ENCODE measurements around the gene SH2D4B. TPM values are rescaled to one million over a fixed set of nuclear protein-coding genes. Genes with fewer than 3 reads are reported as not detected.

The SH2D4B gene
- total RNA-seq, 2 experiments from 2014 or later: 0.05 to 0.10 TPM

- peak; percentile 86 for DNase-seq
- peaks cover 99% of the 10 kb centered on the region for H3K4me1 Mint-ChIP-seq (ENCODE audit: low read depth)
- H3K4me3 Mint-ChIP-seq: peak overlapping the region; percentile 53
- H3K36me3 Mint-ChIP-seq (ENCODE audit: low read depth): peaks cover 27% of the 10 kb centered on the region
- intact Hi-C loops (cut with micrococcal nuclease): loop anchor here (1.0 kb wide), 1 partner anchor 40 kb away; no protein-coding TSS in a partner anchor
- no peaks in the 10 kb centered on the region for H3K27me3 Mint-ChIP-seq (ENCODE audit: low read depth)
- peaks cover 9% of the 10 kb centered on the region for H3K9me3 Mint-ChIP-seq
- CTCF ChIA-PET: interaction anchor here (0.6 to 21.2 kb wide), 8 partner anchors 10 to 122 kb away, joined by 3 to 916 read pairs (median 8); partner anchors contain the start of gene TSPAN14
- peak overlapping the region; percentile 97 for H3K27ac Mint-ChIP-seq
These were observed 38.6 kb upstream of the SH2D4B start for GRCh38 chr10:80498833-80499741.

DNA sequence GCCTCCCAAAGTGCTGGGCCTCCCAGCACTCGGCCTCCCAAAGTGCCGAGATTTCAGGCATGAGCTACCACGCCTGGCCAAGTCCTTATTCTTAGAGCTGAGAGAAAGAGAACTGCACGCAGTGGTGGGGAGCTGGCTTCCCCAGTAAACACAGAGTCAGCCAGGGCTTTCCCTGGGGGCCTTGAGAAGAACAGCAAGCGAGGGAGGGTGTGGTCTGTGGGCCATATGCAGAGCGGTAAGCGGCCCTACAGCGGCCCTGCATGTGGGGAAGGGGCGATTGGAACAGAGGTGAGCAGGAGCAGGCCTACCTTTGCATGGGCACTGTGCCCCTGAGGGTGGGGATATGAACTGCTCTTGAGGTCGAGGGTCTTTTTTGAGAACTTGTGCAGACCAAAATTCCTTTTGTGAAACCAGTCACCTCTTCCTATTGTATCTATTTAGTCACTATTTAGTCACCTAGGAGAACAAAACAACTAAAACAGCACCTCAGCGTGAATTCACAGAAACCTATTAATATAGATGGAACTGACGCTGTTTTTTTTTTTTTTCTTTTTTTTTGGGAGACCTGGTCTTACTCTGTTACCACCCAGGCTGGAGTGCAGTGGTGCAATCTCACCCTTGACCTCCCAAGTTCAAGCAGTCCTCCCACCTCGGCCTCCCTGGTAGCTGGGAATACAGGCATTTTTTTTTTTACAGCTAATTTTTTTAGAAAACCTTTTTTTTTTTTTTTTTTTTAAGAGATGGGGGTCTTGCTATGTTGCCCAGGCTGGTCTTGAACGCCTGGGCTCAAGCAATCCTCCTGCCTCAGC lies 36.9 kb upstream of the SH2D4B start:
- peak; percentile 73 for DNase-seq
- peaks cover 99% of the 10 kb centered on the region for H3K4me1 Mint-ChIP-seq (ENCODE audit: low read depth)
- peaks cover 23% of the 10 kb centered on the region for H3K36me3 Mint-ChIP-seq (ENCODE audit: low read depth)
- peak overlapping the region; percentile 45 for H3K4me3 Mint-ChIP-seq
- peaks cover 9% of the 10 kb centered on the region for H3K9me3 Mint-ChIP-seq
- H3K27ac Mint-ChIP-seq: peak overlapping the region; percentile 97
- intact Hi-C loops (cut with micrococcal nuclease): loop anchor here (1.0 kb wide), 3 partner anchors 7 to 28 kb away; no protein-coding TSS in a partner anchor
- CTCF ChIA-PET: interaction anchor here (1.2 to 21.2 kb wide), 4 partner anchors 12 to 51 kb away, joined by 4 to 916 read pairs (median 201); partner anchors contain the start of gene TSPAN14
- no peaks in the 10 kb centered on the region for H3K27me3 Mint-ChIP-seq (ENCODE audit: low read depth)

- Mint-ChIP-seq H3K4me1 (ENCODE audit: low read depth) (peaks cover 92% of the 10 kb centered on the region), H3K4me3 (no peak overlapping the region), H3K36me3 (ENCODE audit: low read depth) (peaks cover 18% of the 10 kb centered on the region), H3K9me3 (peaks cover 6% of the 10 kb centered on the region), H3K27me3 (ENCODE audit: low read depth) (no peaks in the 10 kb centered on the region), H3K27ac (peak overlapping the region; percentile 97)
- CTCF ChIA-PET: interaction anchor here (1.2 to 21.2 kb wide), 5 partner anchors 10 to 52 kb away, joined by 4 to 916 read pairs (median 165); partner anchors contain the start of gene TSPAN14
- no peak for DNase-seq
- intact Hi-C loops (cut with micrococcal nuclease): loop anchor here (1.0 kb wide), 1 partner anchor 8 kb away; no protein-coding TSS in a partner anchor
These were observed 36.3 kb upstream of the SH2D4B start for GRCh38 chr10:80501381-80501912.

- H3K4me1 Mint-ChIP-seq (ENCODE audit: low read depth): peaks cover 86% of the 10 kb centered on the region
These were observed 35.7 kb upstream of the SH2D4B start for GRCh38 chr10:80501913-80502521.

GRCh38 chr10:80502621-80503583 lies 34.8 kb upstream of the SH2D4B start:
- peaks cover 77% of the 10 kb centered on the region for H3K4me1 Mint-ChIP-seq (ENCODE audit: low read depth)
- intact Hi-C loops (cut with micrococcal nuclease): no loop called here
- CTCF ChIA-PET: interaction anchor here (0.8 to 21.2 kb wide), 7 partner anchors 9 to 119 kb away, joined by 4 to 916 read pairs (median 21); partner anchors contain the start of genes PRXL2A and TSPAN14
- H3K36me3 Mint-ChIP-seq (ENCODE audit: low read depth): peaks cover 13% of the 10 kb centered on the region
- H3K27ac Mint-ChIP-seq: peak overlapping the region; percentile 97
- H3K4me3 Mint-ChIP-seq: no peak overlapping the region
- no peaks in the 10 kb centered on the region for H3K9me3 Mint-ChIP-seq
- no peaks in the 10 kb centered on the region for H3K27me3 Mint-ChIP-seq (ENCODE audit: low read depth)
- DNase-seq: no peak

More at GRCh38 chr10:80501913-80502521, 35.7 kb upstream of the SH2D4B start:
- H3K27me3 Mint-ChIP-seq (ENCODE audit: low read depth): no peaks in the 10 kb centered on the region
- CTCF ChIA-PET: interaction anchor here (0.8 to 21.2 kb wide), 6 partner anchors 10 to 71 kb away, joined by 4 to 916 read pairs (median 89); partner anchors contain the start of gene TSPAN14
- H3K36me3 Mint-ChIP-seq (ENCODE audit: low read depth): peaks cover 13% of the 10 kb centered on the region
- no peaks in the 10 kb centered on the region for H3K9me3 Mint-ChIP-seq
- H3K27ac Mint-ChIP-seq: peak overlapping the region; percentile 97
- no peak for DNase-seq
- no peak overlapping the region for H3K4me3 Mint-ChIP-seq
- intact Hi-C loops (cut with micrococcal nuclease): loop anchor here (1.0 kb wide), 1 partner anchor 9 kb away; no protein-coding TSS in a partner anchor

- intact Hi-C loops (cut with micrococcal nuclease): no loop called here
- H3K4me1 Mint-ChIP-seq (ENCODE audit: low read depth): peaks cover 70% of the 10 kb centered on the region
- DNase-seq: no peak
- CTCF ChIA-PET: interaction anchor here (2.3 to 21.2 kb wide), 6 partner anchors 15 to 126 kb away, joined by 9 to 916 read pairs (median 94); partner anchors contain the start of genes PRXL2A and TSPAN14
- H3K36me3 Mint-ChIP-seq (ENCODE audit: low read depth): peaks cover 13% of the 10 kb centered on the region
- H3K4me3 Mint-ChIP-seq: no peak overlapping the region
- no peaks in the 10 kb centered on the region for H3K9me3 Mint-ChIP-seq
- H3K27me3 Mint-ChIP-seq (ENCODE audit: low read depth): no peaks in the 10 kb centered on the region
- H3K27ac Mint-ChIP-seq: peak overlapping the region; percentile 97
These were observed 34.0 kb upstream of the SH2D4B start for GRCh38 chr10:80503584-80504157.

- Mint-ChIP-seq H3K36me3 (ENCODE audit: low read depth) (peaks cover 13% of the 10 kb centered on the region), H3K27me3 (ENCODE audit: low read depth) (no peaks in the 10 kb centered on the region), H3K9me3 (no peaks in the 10 kb centered on the region), H3K27ac (peak overlapping the region; percentile 54), H3K4me3 (no peak overlapping the region), H3K4me1 (ENCODE audit: low read depth) (peaks cover 64% of the 10 kb centered on the region)
- CTCF ChIA-PET: interaction anchor here (0.5 to 21.2 kb wide), 13 partner anchors 10 to 401 kb away, joined by 3 to 916 read pairs (median 9); partner anchors contain the start of genes PRXL2A and TSPAN14
- intact Hi-C loops (cut with micrococcal nuclease): no loop called here
- no peak for DNase-seq
These were observed 33.4 kb upstream of the SH2D4B start for GRCh38 chr10:80504158-80504811.

- DNase-seq: no peak
- Mint-ChIP-seq H3K27me3 (ENCODE audit: low read depth) (no peaks in the 10 kb centered on the region), H3K27ac (peak overlapping the region; percentile 54), H3K4me1 (ENCODE audit: low read depth) (peaks cover 63% of the 10 kb centered on the region), H3K9me3 (no peaks in the 10 kb centered on the region), H3K4me3 (no peak overlapping the region), H3K36me3 (ENCODE audit: low read depth) (peaks cover 17% of the 10 kb centered on the region)
- CTCF ChIA-PET: interaction anchor here (0.5 to 21.2 kb wide), 28 partner anchors 8 to 401 kb away, joined by 3 to 916 read pairs (median 5); partner anchors contain the start of genes PRXL2A and TSPAN14
- intact Hi-C loops (cut with micrococcal nuclease): loop anchor here (1.0 kb wide), 5 partner anchors 33 to 127 kb away; partner anchors contain the start of gene TSPAN14
These were observed 32.7 kb upstream of the SH2D4B start for GRCh38 chr10:80504897-80505465.

GRCh38 chr10:80506189-80506575 lies 31.5 kb upstream of the SH2D4B start:
- Mint-ChIP-seq H3K36me3 (ENCODE audit: low read depth) (peaks cover 14% of the 10 kb centered on the region), H3K4me3 (no peak overlapping the region), H3K4me1 (ENCODE audit: low read depth) (peaks cover 61% of the 10 kb centered on the region), H3K27me3 (ENCODE audit: low read depth) (no peaks in the 10 kb centered on the region), H3K27ac (peak overlapping the region; percentile 76), H3K9me3 (no peaks in the 10 kb centered on the region)
- no peak for DNase-seq
- intact Hi-C loops (cut with micrococcal nuclease): no loop called here
- CTCF ChIA-PET: interaction anchor here (0.6 to 21.2 kb wide), 25 partner anchors 8 to 183 kb away, joined by 3 to 916 read pairs (median 5); partner anchors contain the start of genes SH2D4B and TSPAN14
